Kidney (tissue), 14 donors: ENCODE data around the gene EDARADD. TPM values are rescaled to one million over a fixed set of nuclear protein-coding genes. Genes with fewer than 3 reads are reported as not detected.

Experiments used
- DNase-seq, 5 donors: peaks; one replicate each; pipeline ENCODE4 v3.0.0-alpha.2; 2013 to 2020
- FAIRE-seq: peaks from 2 replicates; lab custom pipeline; 2012; peaks lifted over from hg19 to GRCh38; lab: Jason Lieb, UNC
- H3K27ac ChIP-seq, 2 donors: one replicate each; pipeline ENCODE4 v1.7.0; 2013; ENCODE audit warnings: low read depth in 2 of 2, low read length in 2 of 2, inconsistent platforms in 1 of 2
- H3K27me3 ChIP-seq: one replicate; pipeline ENCODE4 v1.7.1; 2013; ENCODE audit warnings: low read length, inconsistent platforms; ENCODE audit not compliant: control insufficient read depth, insufficient read depth
- H3K36me3 ChIP-seq, 3 donors: one replicate each; pipeline versions ENCODE4 v1.7.0 to v1.7.1; 2013; ENCODE audit warnings: low read length in 3 of 3, control low read depth in 1 of 3, inconsistent platforms in 1 of 3; ENCODE audit not compliant: insufficient read depth in 3 of 3, control insufficient read depth in 2 of 3
- H3K4me1 ChIP-seq, 3 donors: one replicate each; pipeline versions ENCODE4 v1.7.0 to v1.7.1; 2013; ENCODE audit warnings: low read length in 3 of 3, inconsistent platforms in 1 of 3, low read depth in 1 of 3; ENCODE audit not compliant: control insufficient read depth in 2 of 3, insufficient read depth in 2 of 3
- H3K4me3 ChIP-seq, 3 donors: one replicate each; pipeline versions ENCODE4 v1.7.0 to v1.8.1; 2013; ENCODE audit warnings: low read length in 3 of 3, control low read depth in 1 of 3, inconsistent platforms in 1 of 3
- H3K9ac ChIP-seq, 3 donors: one replicate each; pipeline versions ENCODE4 v1.7.0 to v1.7.1; 2013; ENCODE audit warnings: low read length in 3 of 3, control low read depth in 1 of 3, inconsistent platforms in 1 of 3
- H3K9me3 ChIP-seq, 3 donors: one replicate each; pipeline versions ENCODE4 v1.7.0 to v1.7.1; 2013; ENCODE audit warnings: low read length in 3 of 3, control low read depth in 1 of 3, inconsistent platforms in 1 of 3; ENCODE audit not compliant: control insufficient read depth in 2 of 3, insufficient read depth in 1 of 3
- intact Hi-C: fragments of 100-400 bp; cut with DNase I; formaldehyde crosslinking; loops from one replicate; pipeline ENCODE4 v1.11.1; 2022
- polyA plus RNA-seq: library from polyadenylated mRNA; stranded (reverse); fragments of 350-450 nt; fragmentation: Illumina TruSeq; extraction: RNeasy Lipid Tissue Mini Kit (QIAGEN cat#74804); gene quantifications from one replicate; pipeline ENCODE4 v1.2.3, GENCODE V29; 2014; ENCODE audit warnings: low read depth, low replicate concordance; ENCODE audit not compliant: insufficient read depth
- total RNA-seq: library from RNA; stranded (reverse); fragmentation: NEBNext Ultra II Directional; extraction: Animal tissue kit (Norgen Biotek cat#: 25700); gene quantifications from one replicate; pipeline ENCODE4 v1.2.1, GENCODE V29; 2021
- TF ChIP-seq, protein P1 (sequence below): IDR thresholded peaks from 3 replicates; pipeline ENCODE4 v1.5.1; 2012; ENCODE audit warnings: mild to moderate bottlenecking, moderate library complexity, borderline replicate concordance; ENCODE audit not compliant: insufficient read depth; ENCODE audit errors: extremely low read depth
- donor health status: control.
- donor health status: control.
- donor health status: control.
- donor health status: control.
- donor health status: control.
- donor health status: DM: yes; HTN: yes; CAD: no.
- donor health status: Normal renal cell carcinoma (clear cell type).

The EDARADD gene
- total and polyA plus RNA-seq, 2 donors from 2014 or later = 0.82 to 2.2 TPM

GRCh38 chr1:236433819-236434315 is 39.8 kb downstream of the EDARADD start:
- no peaks in the 10 kb centered on the region for H3K27me3 ChIP-seq
- DNase-seq = no peak
- H3K27ac ChIP-seq = no peak overlapping the region
- H3K9ac ChIP-seq = no peak overlapping the region
- no peak for FAIRE-seq
- no peaks in the 10 kb centered on the region for H3K4me1 ChIP-seq
- TF ChIP-seq, protein P1, sequence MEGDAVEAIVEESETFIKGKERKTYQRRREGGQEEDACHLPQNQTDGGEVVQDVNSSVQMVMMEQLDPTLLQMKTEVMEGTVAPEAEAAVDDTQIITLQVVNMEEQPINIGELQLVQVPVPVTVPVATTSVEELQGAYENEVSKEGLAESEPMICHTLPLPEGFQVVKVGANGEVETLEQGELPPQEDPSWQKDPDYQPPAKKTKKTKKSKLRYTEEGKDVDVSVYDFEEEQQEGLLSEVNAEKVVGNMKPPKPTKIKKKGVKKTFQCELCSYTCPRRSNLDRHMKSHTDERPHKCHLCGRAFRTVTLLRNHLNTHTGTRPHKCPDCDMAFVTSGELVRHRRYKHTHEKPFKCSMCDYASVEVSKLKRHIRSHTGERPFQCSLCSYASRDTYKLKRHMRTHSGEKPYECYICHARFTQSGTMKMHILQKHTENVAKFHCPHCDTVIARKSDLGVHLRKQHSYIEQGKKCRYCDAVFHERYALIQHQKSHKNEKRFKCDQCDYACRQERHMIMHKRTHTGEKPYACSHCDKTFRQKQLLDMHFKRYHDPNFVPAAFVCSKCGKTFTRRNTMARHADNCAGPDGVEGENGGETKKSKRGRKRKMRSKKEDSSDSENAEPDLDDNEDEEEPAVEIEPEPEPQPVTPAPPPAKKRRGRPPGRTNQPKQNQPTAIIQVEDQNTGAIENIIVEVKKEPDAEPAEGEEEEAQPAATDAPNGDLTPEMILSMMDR = no peak
- peaks cover 0 to 2% (median 0%) of the 10 kb centered on the region in 3 donors for H3K9me3 ChIP-seq
- no peak overlapping the region for H3K4me3 ChIP-seq
- intact Hi-C loops = no loop called here
- H3K36me3 ChIP-seq = no peaks in the 10 kb centered on the region

DNA sequence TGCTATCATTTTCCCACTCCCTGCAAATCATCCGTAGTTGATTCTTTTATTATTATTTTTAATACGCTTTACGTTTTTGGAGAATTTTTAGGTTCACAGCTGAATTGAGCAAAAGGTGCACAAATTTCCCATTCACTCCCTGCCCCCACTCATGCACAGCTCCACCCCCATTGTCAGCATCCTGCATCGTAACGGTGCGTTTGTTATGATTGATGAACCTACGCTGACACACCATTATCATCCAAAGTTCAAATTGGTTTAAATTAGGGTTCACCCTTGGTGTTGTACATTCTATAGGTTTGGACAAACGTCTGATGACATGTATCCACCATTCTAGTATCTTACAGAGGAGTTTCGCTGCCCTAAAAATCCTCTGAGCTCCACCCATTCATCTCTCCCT is 44.5 kb downstream of the EDARADD start:
- no peaks in the 10 kb centered on the region for H3K27me3 ChIP-seq
- H3K36me3 ChIP-seq = no peaks in the 10 kb centered on the region
- H3K9me3 ChIP-seq = peaks cover 0 to 9% (median 0%) of the 10 kb centered on the region in 3 donors
- no peak overlapping the region for H3K9ac ChIP-seq
- TF ChIP-seq, protein P1 = no peak
- no peak overlapping the region for H3K27ac ChIP-seq
- DNase-seq = no peak
- intact Hi-C loops = no loop called here
- FAIRE-seq = no peak
- H3K4me1 ChIP-seq = no peaks in the 10 kb centered on the region
- H3K4me3 ChIP-seq = no peak overlapping the region

DNA sequence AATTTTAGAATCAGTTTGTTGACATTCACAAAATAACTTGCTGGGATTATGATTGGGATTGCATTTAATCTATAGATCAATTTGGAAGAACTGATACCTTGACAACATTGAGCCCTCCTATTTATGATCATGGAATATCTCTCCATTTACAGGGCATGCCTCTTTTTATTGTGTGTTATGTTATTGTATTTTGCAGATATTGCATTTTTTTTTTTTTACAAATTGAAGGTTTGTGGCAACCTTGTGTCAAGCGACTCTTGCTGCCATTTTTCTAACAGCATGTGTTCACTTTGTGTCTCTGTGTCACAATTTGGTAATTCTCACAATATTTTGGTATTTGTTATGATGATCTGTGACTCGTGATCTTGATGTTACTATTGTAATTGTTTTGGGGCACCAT is 46.3 kb downstream of the EDARADD start:
- intact Hi-C loops = no loop called here
- H3K27me3 ChIP-seq = no peaks in the 10 kb centered on the region
- no peak overlapping the region for H3K4me3 ChIP-seq

More for the DNA sequence above, 46.3 kb downstream of the EDARADD start:
- Histone ChIP-seq H3K4me1 (no peaks in the 10 kb centered on the region), H3K9me3 (peaks cover 0 to 9% (median 0%) of the 10 kb centered on the region in 3 donors), H3K9ac (no peak overlapping the region), H3K36me3 (no peaks in the 10 kb centered on the region), H3K27ac (no peak overlapping the region)
- no peak for DNase-seq
- FAIRE-seq = no peak
- TF ChIP-seq, protein P1 = no peak
